ENCODE data around the gene NAPSA. TPM values are rescaled to one million over a fixed set of nuclear protein-coding genes. Genes with fewer than 3 reads are reported as not detected.
"Not testable (repeated sequence)": the region's sequence is repeated elsewhere in the genome, so short reads cannot be mapped to it uniquely, and the experiment has no call there.

NAPSA gene
- total RNA-seq, 1 donor from 2014 or later: 15.8 TPM

- no peaks in the 10 kb centered on the region for H3K27me3 Mint-ChIP-seq (ENCODE audit: insufficient read depth)
- intact Hi-C loops (cut with micrococcal nuclease): no loop called here
- H3K4me3 Mint-ChIP-seq: no peak overlapping the region
- no peak overlapping the region for H3K27ac Mint-ChIP-seq
- H3K36me3 Mint-ChIP-seq (ENCODE audit: low read depth): peaks cover 36% of the 10 kb centered on the region
- no peak for DNase-seq (ENCODE audit: low spot score)
- H3K9me3 Mint-ChIP-seq: no peaks in the 10 kb centered on the region
- no peaks in the 10 kb centered on the region for H3K4me1 Mint-ChIP-seq (ENCODE audit: low read depth)
Measured at GRCh38 chr19:50394017-50394416, 28.6 kb upstream of the NAPSA start.

GRCh38 chr19:50393589-50393988 is 28.1 kb upstream of the NAPSA start:
- no peaks in the 10 kb centered on the region for H3K27me3 Mint-ChIP-seq (ENCODE audit: insufficient read depth)
- no peaks in the 10 kb centered on the region for H3K9me3 Mint-ChIP-seq
- DNase-seq (ENCODE audit: low spot score): no peak
- peaks cover 36% of the 10 kb centered on the region for H3K36me3 Mint-ChIP-seq (ENCODE audit: low read depth)
- H3K4me1 Mint-ChIP-seq (ENCODE audit: low read depth): no peaks in the 10 kb centered on the region
- no peak overlapping the region for H3K27ac Mint-ChIP-seq
- no peak overlapping the region for H3K4me3 Mint-ChIP-seq
- intact Hi-C loops (cut with micrococcal nuclease): no loop called here

- Mint-ChIP-seq H3K27me3 (ENCODE audit: insufficient read depth) (no peaks in the 10 kb centered on the region), H3K27ac (no peak overlapping the region), H3K36me3 (ENCODE audit: low read depth) (peaks cover 36% of the 10 kb centered on the region), H3K4me1 (ENCODE audit: low read depth) (no peaks in the 10 kb centered on the region), H3K9me3 (no peaks in the 10 kb centered on the region), H3K4me3 (no peak overlapping the region)
- no peak for DNase-seq (ENCODE audit: low spot score)
- intact Hi-C loops (cut with micrococcal nuclease): no loop called here
Measured at GRCh38 chr19:50392759-50393158, 27.3 kb upstream of the NAPSA start.

- DNase-seq (ENCODE audit: low spot score); intact Hi-C loops (cut with micrococcal nuclease); H3K27me3 Mint-ChIP-seq (ENCODE audit: insufficient read depth); H3K4me1 Mint-ChIP-seq (ENCODE audit: low read depth); H3K4me3 Mint-ChIP-seq; H3K9me3 Mint-ChIP-seq; H3K27ac Mint-ChIP-seq: not testable (repeated sequence)
- peaks cover 41% of the 10 kb centered on the region for H3K36me3 Mint-ChIP-seq (ENCODE audit: low read depth)
Measured at GRCh38 chr19:50390952-50391351, 25.5 kb upstream of the NAPSA start.

GRCh38 chr19:50390295-50390694 is 24.9 kb upstream of the NAPSA start:
- H3K9me3 Mint-ChIP-seq; H3K4me1 Mint-ChIP-seq (ENCODE audit: low read depth); intact Hi-C loops (cut with micrococcal nuclease); H3K4me3 Mint-ChIP-seq; H3K27ac Mint-ChIP-seq; DNase-seq (ENCODE audit: low spot score); H3K27me3 Mint-ChIP-seq (ENCODE audit: insufficient read depth): not testable (repeated sequence)
- H3K36me3 Mint-ChIP-seq (ENCODE audit: low read depth): peaks cover 38% of the 10 kb centered on the region

GRCh38 chr19:50387868-50388245 is 22.4 kb upstream of the NAPSA start:
- no peaks in the 10 kb centered on the region for H3K9me3 Mint-ChIP-seq
- intact Hi-C loops (cut with micrococcal nuclease): no loop called here
- peak overlapping the region; percentile 70 for H3K4me3 Mint-ChIP-seq
- no peak for DNase-seq (ENCODE audit: low spot score)
- no peak overlapping the region for H3K27ac Mint-ChIP-seq
- peaks cover 34% of the 10 kb centered on the region for H3K36me3 Mint-ChIP-seq (ENCODE audit: low read depth)
- no peaks in the 10 kb centered on the region for H3K27me3 Mint-ChIP-seq (ENCODE audit: insufficient read depth)
- H3K4me1 Mint-ChIP-seq (ENCODE audit: low read depth): peaks cover 22% of the 10 kb centered on the region

- intact Hi-C loops (cut with micrococcal nuclease): no loop called here
- H3K4me3 Mint-ChIP-seq: peak overlapping the region; percentile 70
- peaks cover 33% of the 10 kb centered on the region for H3K36me3 Mint-ChIP-seq (ENCODE audit: low read depth)
Measured at GRCh38 chr19:50387176-50387867, 21.9 kb upstream of the NAPSA start.

GRCh38 chr19:50384685-50385535 is 19.5 kb upstream of the NAPSA start:
- H3K9me3 Mint-ChIP-seq: no peaks in the 10 kb centered on the region
- peak overlapping the region; percentile 88 for H3K27ac Mint-ChIP-seq
- intact Hi-C loops (cut with micrococcal nuclease): loop anchor here (1.0 to 2.0 kb wide), 10 partner anchors 9 to 745 kb away; partner anchors contain the start of genes JOSD2, KCNC3, NR1H2 and RRAS
- no peak for DNase-seq (ENCODE audit: low spot score)
- H3K4me3 Mint-ChIP-seq: peak overlapping the region; percentile 91
- peaks cover 25% of the 10 kb centered on the region for H3K36me3 Mint-ChIP-seq (ENCODE audit: low read depth)
- H3K4me1 Mint-ChIP-seq (ENCODE audit: low read depth): peaks cover 26% of the 10 kb centered on the region
- H3K27me3 Mint-ChIP-seq (ENCODE audit: insufficient read depth): no peaks in the 10 kb centered on the region

More at GRCh38 chr19:50387176-50387867, 21.9 kb upstream of the NAPSA start:
- peaks cover 22% of the 10 kb centered on the region for H3K4me1 Mint-ChIP-seq (ENCODE audit: low read depth)
- DNase-seq (ENCODE audit: low spot score): no peak
- no peak overlapping the region for H3K27ac Mint-ChIP-seq
- H3K9me3 Mint-ChIP-seq: no peaks in the 10 kb centered on the region
- no peaks in the 10 kb centered on the region for H3K27me3 Mint-ChIP-seq (ENCODE audit: insufficient read depth)

GRCh38 chr19:50383852-50384684 is 18.6 kb upstream of the NAPSA start, which contains the start of gene POLD1:
TSS of gene POLD1 (plus strand) at chr19:50384347. CDS start at chr19:50398852, 14,505 bp downstream.
- intact Hi-C loops (cut with micrococcal nuclease): loop anchor here (1.0 to 2.0 kb wide), 10 partner anchors 8 to 744 kb away; partner anchors contain the start of genes JOSD2, KCNC3, NR1H2 and RRAS
- Mint-ChIP-seq H3K27me3 (ENCODE audit: insufficient read depth) (no peaks in the 10 kb centered on the region), H3K36me3 (ENCODE audit: low read depth) (peaks cover 33% of the 10 kb centered on the region)

GRCh38 chr19:50383001-50383851 is 17.8 kb upstream of the NAPSA start:
- no peaks in the 10 kb centered on the region for H3K27me3 Mint-ChIP-seq (ENCODE audit: insufficient read depth)
- H3K4me1 Mint-ChIP-seq (ENCODE audit: low read depth): peaks cover 28% of the 10 kb centered on the region
- peak overlapping the region; percentile 91 for H3K4me3 Mint-ChIP-seq
- DNase-seq (ENCODE audit: low spot score): no peak
- H3K9me3 Mint-ChIP-seq: no peaks in the 10 kb centered on the region
- H3K27ac Mint-ChIP-seq: peak overlapping the region; percentile 96
- intact Hi-C loops (cut with micrococcal nuclease): no loop called here
- peaks cover 34% of the 10 kb centered on the region for H3K36me3 Mint-ChIP-seq (ENCODE audit: low read depth)

More at GRCh38 chr19:50383852-50384684, 18.6 kb upstream of the NAPSA start, which contains the start of gene POLD1:
- peak; percentile 99 for DNase-seq (ENCODE audit: low spot score)
- peaks cover 28% of the 10 kb centered on the region for H3K4me1 Mint-ChIP-seq (ENCODE audit: low read depth)
- H3K4me3 Mint-ChIP-seq: peak within 1 kb of the TSS; percentile 91
- H3K9me3 Mint-ChIP-seq: no peaks in the 10 kb centered on the region
- peak within 1 kb of the TSS; percentile 96 for H3K27ac Mint-ChIP-seq

GRCh38 chr19:50381881-50382729 is 16.7 kb upstream of the NAPSA start:
- no peak overlapping the region for H3K4me3 Mint-ChIP-seq
- intact Hi-C loops (cut with micrococcal nuclease): no loop called here

More at GRCh38 chr19:50381881-50382729, 16.7 kb upstream of the NAPSA start:
- Mint-ChIP-seq H3K9me3 (no peaks in the 10 kb centered on the region), H3K4me1 (ENCODE audit: low read depth) (peaks cover 35% of the 10 kb centered on the region), H3K27ac (no peak overlapping the region), H3K36me3 (ENCODE audit: low read depth) (peaks cover 34% of the 10 kb centered on the region), H3K27me3 (ENCODE audit: insufficient read depth) (no peaks in the 10 kb centered on the region)
- DNase-seq (ENCODE audit: low spot score): no peak
